Neural progenitor cell (in vitro differentiated cells): Measurements from ENCODE around the gene SNAPC2. TPM values are rescaled to one million over a fixed set of nuclear protein-coding genes. Genes with fewer than 3 reads are reported as not detected.
"Not testable (repeated sequence)": the region's sequence is repeated elsewhere in the genome, so short reads cannot be mapped to it uniquely, and the experiment has no call there.

Experiments
- DNase-seq: peaks from one replicate; pipeline ENCODE4 v3.0.0-alpha.2; 2016; ENCODE audit warnings: low spot score
- H2AFZ ChIP-seq: fragments of 200-600 bp; sonication (generic); replicated peaks from 2 replicates; pipeline ENCODE4 v1.6.1; 2016; ENCODE audit warnings: antibody characterized with exemption
- H3F3A ChIP-seq: fragments of 200-600 bp; sonication (generic); 2 replicates; pipeline ENCODE4 v1.6.1; 2016; ENCODE audit warnings: antibody characterized with exemption, low read depth
- H3K27ac ChIP-seq: fragments of 200-600 bp; sonication (generic); 2 replicates; pipeline ENCODE4 v1.5.1; 2016; ENCODE audit warnings: mild to moderate bottlenecking
- H3K27me3 ChIP-seq: fragments of 200-600 bp; sonication (generic); 2 replicates; pipeline ENCODE4 v1.6.1; 2016; ENCODE audit warnings: mild to moderate bottlenecking, moderate library complexity
- H3K36me3 ChIP-seq: fragments of 200-600 bp; sonication (generic); 2 replicates; pipeline ENCODE4 v1.5.1; 2016
- H3K4me1 ChIP-seq: fragments of 200-600 bp; sonication (generic); 2 replicates; pipeline ENCODE4 v1.6.1; 2016; ENCODE audit warnings: mixed run types
- H3K4me2 ChIP-seq: fragments of 200-600 bp; sonication (generic); 2 replicates; pipeline ENCODE4 v1.6.1; 2016
- H3K4me3 ChIP-seq: fragments of 200-600 bp; sonication (generic); 2 replicates; pipeline ENCODE4 v1.5.1; 2016
- H3K79me2 ChIP-seq: fragments of 200-600 bp; sonication (generic); 2 replicates; pipeline ENCODE4 v1.6.1; 2016; ENCODE audit warnings: low read depth
- H3K9ac ChIP-seq: fragments of 200-600 bp; sonication (generic); 2 replicates; pipeline ENCODE4 v1.6.1; 2016
- H3K9me3 ChIP-seq: fragments of 200-600 bp; sonication (generic); 2 replicates; pipeline ENCODE4 v1.5.1; 2016; ENCODE audit warnings: low read depth
- H4K20me1 ChIP-seq: fragments of 200-600 bp; sonication (generic); 2 replicates; pipeline ENCODE4 v1.6.1; 2016; ENCODE audit warnings: low read depth
- H3K27ac Mint-ChIP-seq: 3 replicates; pipeline ENCODE4 v1.8.0; 2021; ENCODE audit warnings: mixed read lengths
- H3K27me3 Mint-ChIP-seq: 2 replicates; pipeline ENCODE4 v1.8.0; 2022; ENCODE audit warnings: low read depth, mild to moderate bottlenecking, inconsistent platforms, moderate library complexity, mixed read lengths; ENCODE audit not compliant: insufficient read depth
- H3K36me3 Mint-ChIP-seq: 3 replicates; pipeline ENCODE4 v1.8.0; 2021; ENCODE audit warnings: mixed read lengths
- H3K4me1 Mint-ChIP-seq: 3 replicates; pipeline ENCODE4 v1.8.0; 2021; ENCODE audit warnings: mixed read lengths
- H3K4me3 Mint-ChIP-seq: 3 replicates; pipeline ENCODE4 v1.8.0; 2021; ENCODE audit warnings: mild to moderate bottlenecking, moderate library complexity, mixed read lengths
- H3K9me3 Mint-ChIP-seq: 3 replicates; pipeline ENCODE4 v1.8.0; 2020; ENCODE audit warnings: mixed read lengths
- CTCF ChIP-seq: fragments of 200-600 bp; sonication (generic); IDR thresholded peaks from 2 replicates; pipeline ENCODE4 v1.5.1; 2017; ENCODE audit warnings: antibody characterized with exemption, mild to moderate bottlenecking
- EZH2 ChIP-seq: fragments of 200-600 bp; sonication (generic); IDR thresholded peaks from 2 replicates; pipeline ENCODE4 v1.6.1; 2017; ENCODE audit warnings: antibody characterized with exemption, mild to moderate bottlenecking, moderate library complexity
- EZH2phosphoT487 ChIP-seq: fragments of 200-600 bp; sonication (generic); IDR thresholded peaks from 2 replicates; pipeline ENCODE4 v1.6.1; 2017; ENCODE audit warnings: antibody characterized with exemption
- total RNA-seq: library from RNA; depleted of rRNA; stranded (reverse); fragments of >200 nt; gene quantifications from 2 replicates; pipeline ENCODE4 v1.2.3, GENCODE V29; 2015; ENCODE audit warnings: low replicate concordance

Gene SNAPC2
- total RNA-seq, 1 donor from 2014 or later, result 5.7 TPM

GRCh38 chr19:7887408-7888144 lies 32.6 kb upstream of the SNAPC2 start:
- H3K4me1 ChIP-seq, result no peaks in the 10 kb centered on the region
- peaks cover 7% of the 10 kb centered on the region for H3F3A ChIP-seq
- Mint-ChIP-seq H3K36me3 (no peaks in the 10 kb centered on the region), H3K4me3 (no peak overlapping the region), H3K4me1 (peaks cover 11% of the 10 kb centered on the region), H3K27ac (no peak overlapping the region), H3K9me3 (no peaks in the 10 kb centered on the region), H3K27me3 (peaks cover 22% of the 10 kb centered on the region)
- H3K79me2 ChIP-seq, result no peaks in the 10 kb centered on the region
- H3K36me3 ChIP-seq, result no peaks in the 10 kb centered on the region
- H2AFZ ChIP-seq, result no peak overlapping the region
- no peak for DNase-seq
- H4K20me1 ChIP-seq, result no peaks in the 10 kb centered on the region
- peaks cover 44% of the 10 kb centered on the region for H3K27me3 ChIP-seq
- H3K4me2 ChIP-seq, result peak overlapping the region; percentile 88
- no peak overlapping the region for H3K9ac ChIP-seq
- TF ChIP-seq EZH2phosphoT487, result no peak
- no peak for TF ChIP-seq EZH2
- TF ChIP-seq CTCF, result no peak
- H3K4me3 ChIP-seq, result no peak overlapping the region
- no peaks in the 10 kb centered on the region for H3K9me3 ChIP-seq
- H3K27ac ChIP-seq, result no peak overlapping the region

GRCh38 chr19:7888145-7888825 lies 31.9 kb upstream of the SNAPC2 start, which contains the start of gene LRRC8E:
Gene LRRC8E, plus strand, starts transcription at chr19:7888510. Its CDS starts 7,094 bp downstream, at chr19:7895604.
- no peaks in the 10 kb centered on the region for H3K36me3 ChIP-seq
- Mint-ChIP-seq H3K36me3 (no peaks in the 10 kb centered on the region), H3K9me3 (no peaks in the 10 kb centered on the region), H3K4me1 (peaks cover 11% of the 10 kb centered on the region), H3K4me3 (peak within 1 kb of the TSS; percentile 59), H3K27me3 (peaks cover 22% of the 10 kb centered on the region), H3K27ac (no peak within 1 kb of the TSS)
- H3K4me3 ChIP-seq, result peak within 1 kb of the TSS; percentile 50
- H3K27me3 ChIP-seq, result peaks cover 44% of the 10 kb centered on the region
- H3K9me3 ChIP-seq, result no peaks in the 10 kb centered on the region
- no peak within 1 kb of the TSS for H3K27ac ChIP-seq
- H3F3A ChIP-seq, result peaks cover 7% of the 10 kb centered on the region
- H3K79me2 ChIP-seq, result no peaks in the 10 kb centered on the region
- H3K9ac ChIP-seq, result no peak within 1 kb of the TSS
- H3K4me2 ChIP-seq, result peak within 1 kb of the TSS; percentile 88
- H2AFZ ChIP-seq, result peak within 1 kb of the TSS; percentile 64
- H4K20me1 ChIP-seq, result no peaks in the 10 kb centered on the region
- no peaks in the 10 kb centered on the region for H3K4me1 ChIP-seq
- DNase-seq, result peak; percentile 83
- TF ChIP-seq EZH2 (peak; percentile 34), CTCF (no peak), EZH2phosphoT487 (no peak)

- H3K4me2 ChIP-seq, result peak overlapping the region; percentile 88
- peak overlapping the region; percentile 59 for H3K4me3 Mint-ChIP-seq
These were observed 31.3 kb upstream of the SNAPC2 start for GRCh38 chr19:7888826-7889217.

GRCh38 chr19:7893362-7894101 lies 26.6 kb upstream of the SNAPC2 start:
- H3K4me3 ChIP-seq, H3K36me3 ChIP-seq, H3K27ac ChIP-seq, H3F3A ChIP-seq, H3K9ac ChIP-seq, H4K20me1 ChIP-seq, DNase-seq, H3K27ac Mint-ChIP-seq, H3K27me3 Mint-ChIP-seq, H3K9me3 ChIP-seq, H3K9me3 Mint-ChIP-seq, H3K4me3 Mint-ChIP-seq, H3K4me2 ChIP-seq, H3K4me1 ChIP-seq, H3K4me1 Mint-ChIP-seq, H3K79me2 ChIP-seq, H3K36me3 Mint-ChIP-seq, H2AFZ ChIP-seq: not testable (repeated sequence)
- H3K27me3 ChIP-seq, result peaks cover 18% of the 10 kb centered on the region

More at GRCh38 chr19:7888826-7889217, 31.3 kb upstream of the SNAPC2 start:
- Histone ChIP-seq H3K36me3 (no peaks in the 10 kb centered on the region), H3K27ac (no peak overlapping the region), H3K79me2 (no peaks in the 10 kb centered on the region), H3F3A (peaks cover 7% of the 10 kb centered on the region), H3K9me3 (no peaks in the 10 kb centered on the region), H3K4me3 (peak overlapping the region; percentile 50), H4K20me1 (no peaks in the 10 kb centered on the region), H3K4me1 (no peaks in the 10 kb centered on the region), H2AFZ (no peak overlapping the region), H3K27me3 (peaks cover 44% of the 10 kb centered on the region), H3K9ac (no peak overlapping the region)
- Mint-ChIP-seq H3K9me3 (no peaks in the 10 kb centered on the region), H3K27me3 (peaks cover 20% of the 10 kb centered on the region), H3K4me1 (peaks cover 11% of the 10 kb centered on the region), H3K36me3 (no peaks in the 10 kb centered on the region), H3K27ac (no peak overlapping the region)
- no peak for DNase-seq
- TF ChIP-seq CTCF (no peak), EZH2 (no peak), EZH2phosphoT487 (no peak)
